Skeletal muscle cell (primary cell): ENCODE measurements around the gene ROR1.
"Not testable (repeated sequence)": the region's sequence is repeated elsewhere in the genome, so short reads cannot be mapped to it uniquely, and the experiment has no call there.

Source experiments
- DNase-seq: peaks from one replicate; pipeline ENCODE4 v3.0.0-alpha.2; 2010; ENCODE audit warnings: low read depth
- H3K4me3 ChIP-seq: 2 replicates; pipeline ENCODE4 v1.5.1; 2011; ENCODE audit warnings: low read depth, mild to moderate bottlenecking, control low read depth, low read length, moderate library complexity

The ROR1 gene

DNA sequence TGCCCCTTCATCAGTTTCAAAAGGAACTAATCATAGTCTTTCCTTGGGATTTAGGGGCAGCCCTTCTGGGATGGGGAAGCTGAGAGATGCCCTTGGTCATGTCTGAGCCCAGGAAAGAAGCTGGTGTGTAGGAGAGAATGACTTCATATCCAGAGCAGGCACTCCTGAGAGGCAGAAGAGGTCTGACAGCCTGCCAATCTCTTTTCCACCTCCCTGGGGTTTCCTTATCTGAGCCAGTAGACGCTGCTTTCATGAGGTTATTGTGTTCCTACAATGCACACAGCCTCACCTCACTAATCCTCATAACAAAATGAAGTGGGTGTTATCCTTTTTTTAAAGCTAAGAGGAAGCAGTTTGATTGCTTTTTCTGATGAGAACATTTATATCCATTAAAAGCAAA is 14.1 kb downstream of the ROR1 start:
- H3K4me3 ChIP-seq: no peak overlapping the region
- no peak for DNase-seq

DNA sequence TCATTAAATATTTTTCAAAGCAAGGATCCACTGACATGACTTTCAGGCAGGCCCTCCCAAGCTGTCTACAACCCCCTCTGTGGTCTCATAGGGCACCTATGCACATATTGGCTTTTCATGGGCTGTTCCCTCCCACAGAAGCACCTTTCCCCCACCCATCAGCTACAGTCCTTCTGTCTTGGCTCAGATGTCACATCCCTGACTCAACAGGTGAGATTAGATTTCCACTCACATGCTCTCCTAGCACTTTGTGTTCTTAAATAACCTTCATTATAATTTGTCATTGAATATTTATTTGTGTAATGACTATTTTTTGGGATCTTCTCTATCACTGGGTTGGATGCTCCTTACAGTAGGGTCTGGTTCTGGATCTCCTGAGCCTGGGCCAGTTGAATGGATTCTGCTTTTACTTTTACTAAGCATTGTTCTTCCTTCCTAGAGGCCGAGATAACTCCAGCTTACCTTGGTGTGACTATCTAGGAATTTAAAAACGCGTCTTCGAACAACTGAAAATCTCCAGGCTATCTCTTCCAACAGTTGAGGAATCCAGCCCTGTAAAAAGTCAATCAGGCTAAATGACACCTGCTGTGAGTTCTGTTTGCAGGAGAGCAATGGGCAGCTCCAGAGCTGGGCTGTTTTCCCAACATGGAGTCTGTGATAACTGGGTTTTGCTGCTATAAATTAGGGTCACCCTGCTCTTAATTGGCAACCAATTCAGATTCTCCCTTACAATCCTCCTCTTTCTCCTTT is 16.2 kb downstream of the ROR1 start:
- no peak for DNase-seq
- H3K4me3 ChIP-seq: no peak overlapping the region

DNA sequence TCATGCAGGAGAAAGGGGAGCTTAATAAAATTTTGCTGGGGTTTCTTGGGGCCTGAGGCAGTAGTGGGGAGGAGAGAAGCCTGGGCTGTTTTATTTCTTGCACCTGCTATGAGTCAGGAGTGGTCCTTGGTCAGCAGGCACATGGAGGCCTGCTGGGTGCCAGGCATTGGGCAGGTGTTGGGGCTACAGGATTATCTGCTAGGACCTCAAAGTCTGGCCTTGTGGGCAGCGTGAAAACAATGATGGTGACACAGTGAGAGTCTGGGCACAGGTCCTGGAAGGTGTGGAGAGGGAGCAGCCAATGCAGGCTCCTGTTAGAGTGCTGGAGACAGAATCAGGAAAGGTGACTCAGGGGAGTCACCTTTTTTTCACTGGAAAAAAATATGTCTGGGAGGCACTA is 17.2 kb downstream of the ROR1 start:
- no peak overlapping the region for H3K4me3 ChIP-seq
- DNase-seq: no peak

DNA sequence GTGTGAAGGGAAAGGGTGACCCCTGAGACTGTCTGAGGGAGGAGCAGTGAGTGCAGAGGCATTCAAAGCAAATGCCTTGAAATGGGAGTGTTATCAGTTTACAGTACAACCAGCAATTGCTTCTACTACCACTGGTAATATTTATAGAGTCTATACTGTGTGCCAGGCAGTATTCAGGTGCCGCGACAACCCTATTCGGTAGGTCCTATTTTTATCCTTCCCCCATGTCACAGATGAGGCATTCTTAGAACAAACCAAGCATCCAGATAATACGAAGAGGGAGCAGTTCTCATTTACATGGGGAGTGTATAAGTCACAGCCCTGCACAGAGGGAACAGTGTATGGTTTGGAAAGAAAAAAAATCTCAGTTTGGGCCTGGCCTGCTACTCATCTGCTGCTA is 18.3 kb downstream of the ROR1 start:
- H3K4me3 ChIP-seq: no peak overlapping the region
- DNase-seq: no peak

DNA sequence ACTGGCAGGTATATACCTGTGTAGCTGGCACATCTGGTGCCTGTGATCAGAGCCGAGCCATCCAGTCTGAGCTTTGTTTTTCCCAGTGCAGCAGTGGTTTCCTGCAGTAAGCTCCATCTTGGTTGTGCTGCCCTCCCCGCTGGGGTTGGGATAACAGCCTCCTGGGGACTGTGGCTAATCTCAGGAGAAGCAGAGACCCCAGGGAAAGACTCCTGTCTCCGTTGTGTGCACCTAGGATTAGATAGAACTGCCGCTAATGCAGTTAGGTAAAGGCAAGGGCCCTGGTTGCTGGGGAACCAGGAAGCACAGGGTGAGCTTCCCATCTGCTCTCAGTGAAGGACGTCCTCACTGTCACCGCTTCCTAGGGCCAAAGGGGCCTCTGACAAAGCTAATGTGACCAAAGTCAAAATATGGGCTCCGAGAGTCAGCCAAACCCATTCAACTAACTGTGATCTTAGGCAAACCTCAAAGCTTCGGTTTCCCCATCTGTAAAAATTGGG is 20.0 kb downstream of the ROR1 start:
- DNase-seq: no peak
- no peak overlapping the region for H3K4me3 ChIP-seq

DNA sequence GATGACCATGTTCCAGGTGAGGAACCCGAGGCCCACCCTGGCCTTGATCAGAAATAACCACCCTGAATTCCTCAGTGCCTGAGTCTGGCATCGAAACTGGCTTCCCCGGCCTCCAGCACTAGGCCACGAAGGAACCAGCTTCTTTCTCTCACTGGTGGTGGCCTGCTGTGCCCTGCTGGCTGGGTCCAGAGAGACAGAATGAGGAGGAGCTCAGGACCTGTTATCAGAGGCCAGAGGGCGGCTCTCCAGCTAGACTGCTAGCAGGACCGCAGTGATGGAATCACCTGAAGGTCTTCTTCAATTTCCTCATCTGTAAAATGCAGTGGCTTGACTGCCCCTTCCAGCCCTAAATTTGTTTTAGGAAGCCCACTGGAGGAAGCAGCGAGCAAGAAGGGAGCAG is 20.5 kb downstream of the ROR1 start:
- DNase-seq: no peak
- H3K4me3 ChIP-seq: no peak overlapping the region

DNA sequence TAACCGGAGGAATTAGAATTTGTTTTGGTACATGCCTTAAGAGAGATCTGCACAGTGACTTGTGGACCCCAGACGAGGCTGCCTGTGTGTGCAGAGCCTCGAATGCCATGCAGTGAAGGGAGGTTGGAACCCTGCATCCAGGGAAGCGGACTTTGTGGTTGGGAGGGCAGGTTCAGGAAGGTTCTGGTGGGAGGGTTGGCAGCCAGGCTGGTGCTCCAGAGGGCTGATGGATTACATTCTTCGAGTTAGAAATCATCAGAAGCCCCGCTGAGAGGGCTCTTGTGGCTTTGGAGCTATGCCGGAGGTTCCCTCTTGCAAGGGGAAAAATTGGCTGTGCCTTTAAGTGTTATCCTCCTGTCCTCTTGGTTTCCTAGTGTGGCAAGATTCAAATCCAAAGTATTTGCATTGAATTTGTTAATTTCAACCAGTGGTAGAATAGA is 21.1 kb downstream of the ROR1 start:
- DNase-seq: no peak
- H3K4me3 ChIP-seq: no peak overlapping the region

DNA sequence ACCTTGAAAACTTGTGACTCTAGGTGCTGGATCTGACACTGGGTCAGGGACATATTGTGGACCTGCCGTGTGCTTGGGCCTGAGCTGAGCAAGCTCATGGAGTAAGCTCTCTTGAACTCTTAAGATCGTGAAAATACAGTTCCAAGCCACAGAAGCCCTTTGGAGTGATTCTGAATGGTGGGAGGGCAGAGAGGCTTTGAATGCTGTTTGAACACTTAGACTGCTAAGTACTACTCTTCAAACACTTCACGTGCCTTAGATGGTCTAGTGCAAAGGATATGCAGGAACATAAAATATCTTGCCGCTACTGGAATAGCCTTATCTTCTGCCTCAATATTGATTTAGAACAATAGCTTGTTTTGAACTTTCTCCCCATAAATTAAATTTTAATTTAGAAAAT is 21.6 kb downstream of the ROR1 start:
- H3K4me3 ChIP-seq: no peak overlapping the region
- no peak for DNase-seq

DNA sequence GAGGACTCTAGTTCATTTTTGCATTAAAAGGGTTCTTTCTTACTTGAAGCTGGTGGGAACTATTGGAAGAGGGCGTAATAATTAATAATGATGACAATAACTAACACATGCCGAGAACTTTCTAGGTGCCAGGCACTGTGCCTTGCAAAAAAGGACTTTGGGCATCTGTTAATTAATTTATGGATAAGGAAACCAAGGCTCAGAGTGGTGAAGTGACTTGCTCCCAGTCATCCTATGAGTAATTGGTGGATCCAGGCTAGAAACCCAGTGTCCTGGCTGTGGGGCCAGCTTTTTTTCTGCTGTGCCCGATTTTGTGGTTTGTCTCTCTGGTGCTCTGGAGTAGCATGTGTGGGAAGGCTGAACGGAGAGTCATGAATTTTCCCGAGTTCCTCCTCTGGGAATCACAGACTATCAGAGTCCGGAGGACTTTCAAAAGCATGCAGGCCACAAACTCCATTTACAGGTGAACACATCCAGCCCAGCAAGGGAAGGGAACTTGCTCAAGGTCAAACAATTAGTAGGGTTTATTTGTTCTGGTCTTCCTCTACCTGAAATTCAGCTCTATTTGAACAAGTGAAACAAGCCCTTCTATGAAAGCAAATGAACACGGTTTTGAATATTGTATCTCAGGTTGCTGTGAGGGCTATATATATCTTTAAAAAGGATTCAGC is 23.4 kb downstream of the ROR1 start:
- H3K4me3 ChIP-seq: no peak overlapping the region
- no peak for DNase-seq

DNA sequence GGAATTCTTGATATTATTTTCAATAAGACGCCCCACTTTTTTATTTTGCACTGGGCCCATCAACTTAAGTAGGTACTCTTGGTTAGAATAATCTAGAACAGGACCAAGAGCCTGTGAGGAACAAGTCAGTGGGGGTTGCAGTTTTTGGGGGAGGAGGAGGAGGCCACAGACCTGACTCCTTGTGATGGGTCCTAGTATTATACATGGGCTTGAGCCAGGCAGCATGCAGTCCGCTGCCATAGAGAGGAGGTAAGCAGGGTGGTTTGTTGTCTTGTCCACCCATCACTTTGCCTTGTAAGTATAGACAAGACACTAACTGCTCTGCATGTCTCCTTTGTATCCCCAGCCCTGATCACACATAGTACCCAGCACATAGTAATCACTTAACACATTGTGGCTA is 24.5 kb downstream of the ROR1 start:
- no peak overlapping the region for H3K4me3 ChIP-seq
- no peak for DNase-seq

DNA sequence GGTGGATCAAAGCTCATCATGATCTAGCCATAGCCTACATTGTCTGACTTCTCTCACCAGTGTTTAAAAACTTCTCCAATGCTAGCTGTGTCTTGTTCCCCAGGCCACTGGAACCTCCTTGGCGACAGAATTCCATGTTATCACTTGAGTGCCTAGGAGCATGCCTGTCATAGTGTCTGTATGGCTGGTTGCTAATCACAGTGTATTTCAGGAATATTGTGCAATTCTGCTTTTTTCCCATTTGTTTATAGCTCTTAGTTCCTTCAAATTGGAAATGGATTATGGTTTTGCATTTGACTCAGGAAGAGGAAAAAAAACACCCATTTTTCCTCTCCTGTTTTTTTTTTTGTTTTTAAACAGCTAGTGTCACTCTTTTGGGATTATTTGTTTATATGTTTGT is 25.5 kb downstream of the ROR1 start:
- no peak overlapping the region for H3K4me3 ChIP-seq
- no peak for DNase-seq

DNA sequence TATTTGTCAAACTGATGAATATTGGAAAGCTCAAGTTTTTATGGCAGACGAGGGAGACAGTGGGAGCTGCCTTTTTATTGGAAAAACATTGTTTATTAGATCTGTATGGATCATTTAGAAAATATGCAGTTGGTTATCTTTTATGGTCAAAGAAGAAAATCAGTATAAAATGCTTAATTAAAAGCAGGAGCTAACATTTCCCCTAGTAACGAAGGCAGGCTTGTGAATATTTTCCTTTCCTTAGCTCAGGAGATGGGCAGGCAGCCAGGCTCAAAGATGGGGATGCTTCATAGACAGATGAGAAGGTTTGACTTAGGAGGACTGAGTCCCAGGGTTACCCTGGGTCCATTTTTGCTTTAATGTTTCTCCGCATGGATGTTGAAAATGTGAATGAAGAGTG is 26.0 kb downstream of the ROR1 start:
- no peak for DNase-seq
- no peak overlapping the region for H3K4me3 ChIP-seq

DNA sequence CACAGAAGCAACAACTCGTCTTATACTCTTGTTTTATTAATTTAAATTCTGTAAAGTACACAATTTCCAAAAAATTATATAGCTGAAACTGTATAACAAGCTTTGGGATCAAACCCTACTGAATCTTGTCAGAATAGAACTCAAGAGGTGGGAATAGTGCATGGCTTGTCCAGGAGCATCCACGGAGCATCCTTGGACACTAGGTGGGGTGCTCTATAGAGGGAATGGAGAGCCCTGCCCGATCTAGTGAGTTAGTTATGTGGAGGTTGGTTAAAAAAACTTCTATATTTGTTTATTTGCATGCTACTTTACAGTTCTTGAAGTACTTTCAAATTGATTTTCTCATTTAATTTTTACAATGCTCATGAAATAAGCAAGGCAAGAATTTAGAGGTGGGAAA is 28.3 kb downstream of the ROR1 start:
- no peak for DNase-seq
- H3K4me3 ChIP-seq: no peak overlapping the region

DNA sequence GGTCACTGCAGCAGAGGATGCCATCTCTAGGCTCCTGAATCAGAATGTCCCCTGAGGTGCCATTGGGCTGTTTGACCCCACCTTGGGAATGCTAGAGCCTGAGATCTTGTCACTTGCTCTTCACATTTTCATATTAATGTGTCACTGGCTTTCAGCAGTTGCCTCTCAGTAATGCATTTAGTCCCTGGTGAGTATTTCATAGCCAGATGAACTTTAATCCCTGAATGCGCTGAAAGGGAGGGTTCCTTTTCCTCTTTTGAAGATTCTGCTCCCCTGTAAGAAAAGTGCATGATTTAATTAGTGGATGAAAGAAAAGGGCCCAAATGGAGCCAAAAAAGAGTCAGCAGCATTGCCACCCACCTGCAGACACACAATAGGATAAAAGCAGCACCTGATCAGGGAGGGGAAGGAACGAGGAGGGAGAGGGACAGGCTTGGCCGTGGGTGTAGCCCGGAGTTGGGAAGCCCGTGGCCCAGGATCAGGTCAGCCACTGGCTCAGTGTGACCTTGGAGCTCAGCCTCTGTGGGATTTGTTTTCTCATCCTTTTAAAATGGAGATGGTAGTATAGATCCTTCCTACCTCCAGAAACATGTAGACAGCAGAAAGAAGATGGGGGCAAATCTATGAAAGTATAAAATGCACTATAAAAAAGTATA is 31.1 kb downstream of the ROR1 start:
- H3K4me3 ChIP-seq: no peak overlapping the region
- DNase-seq: no peak

DNA sequence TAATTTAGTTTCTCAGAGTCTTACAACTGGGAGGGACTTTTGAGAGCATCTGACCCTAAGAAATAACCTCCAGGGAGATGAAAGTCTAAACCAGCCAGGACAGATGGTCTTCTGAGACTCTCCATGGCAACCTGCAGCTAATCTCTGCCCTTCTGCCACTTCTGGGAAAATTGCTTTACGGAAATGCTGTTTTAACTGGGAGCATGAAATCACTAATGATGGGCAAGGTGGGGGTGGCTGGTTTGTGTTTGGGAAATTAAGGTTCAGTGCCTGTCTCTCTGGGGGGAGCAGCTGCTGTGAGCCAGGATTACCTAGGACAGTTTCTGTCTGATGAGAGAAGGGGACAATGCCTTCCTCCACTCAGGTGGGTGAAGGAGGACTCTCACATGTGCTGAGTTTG is 33.2 kb downstream of the ROR1 start:
- no peak for DNase-seq

DNA sequence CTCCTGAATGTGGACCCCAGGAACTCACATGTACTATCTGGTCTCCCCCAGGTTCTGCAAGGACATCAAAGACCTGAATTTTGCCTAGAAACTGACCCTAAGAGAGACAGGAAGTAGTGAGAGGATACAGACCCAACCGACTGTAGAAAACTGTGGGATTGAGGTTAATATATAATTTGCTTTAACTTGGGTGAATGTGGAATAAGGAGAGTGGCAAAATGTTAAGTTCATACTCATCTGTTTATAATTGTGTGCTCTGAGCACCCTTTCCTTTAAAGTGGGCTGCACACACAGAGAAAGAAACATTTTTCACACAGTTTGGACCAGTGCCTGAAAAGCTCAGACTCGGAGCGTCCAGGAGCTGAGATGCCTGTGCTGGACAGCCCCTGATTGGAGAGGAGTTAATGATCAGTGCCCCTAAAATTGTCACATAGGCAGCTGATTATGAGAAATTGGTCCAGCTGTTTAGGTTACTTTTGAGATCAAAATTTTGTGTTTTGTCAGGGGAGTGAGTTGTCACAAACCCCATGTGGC is 37.2 kb downstream of the ROR1 start:
- DNase-seq: no peak
- no peak overlapping the region for H3K4me3 ChIP-seq

More for the DNA sequence above, 33.2 kb downstream of the ROR1 start:
- H3K4me3 ChIP-seq: no peak overlapping the region

DNA sequence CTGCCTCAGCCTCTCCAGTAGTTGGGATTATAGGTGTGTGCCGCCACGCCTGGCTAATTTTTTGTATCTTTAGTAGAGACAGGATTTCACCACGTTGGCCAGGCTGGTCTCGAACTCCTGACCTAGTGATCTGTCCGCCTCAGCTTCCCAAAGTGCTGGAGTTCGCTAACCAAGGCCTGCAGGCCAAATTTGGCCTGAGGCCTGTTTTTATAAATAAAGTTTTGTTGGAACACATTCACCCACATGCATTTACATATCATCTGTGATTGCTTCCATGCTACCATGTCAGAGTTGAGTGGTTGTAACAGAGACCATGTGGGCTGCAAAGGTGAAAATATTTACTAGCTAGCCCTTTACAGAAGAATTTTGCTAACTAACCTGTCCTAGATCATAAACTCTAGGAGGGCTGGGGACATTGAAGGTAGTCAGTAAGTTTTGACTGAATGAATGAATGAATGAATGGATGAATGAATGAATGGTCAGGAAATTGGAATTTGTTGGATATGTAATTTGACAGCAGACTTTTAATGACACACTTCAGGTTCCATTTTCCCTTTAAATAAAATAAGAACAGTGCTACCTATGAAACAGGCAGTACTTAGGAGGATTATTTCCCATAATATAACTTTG is 38.4 kb downstream of the ROR1 start:
- DNase-seq: no peak
- H3K4me3 ChIP-seq: no peak overlapping the region

DNA sequence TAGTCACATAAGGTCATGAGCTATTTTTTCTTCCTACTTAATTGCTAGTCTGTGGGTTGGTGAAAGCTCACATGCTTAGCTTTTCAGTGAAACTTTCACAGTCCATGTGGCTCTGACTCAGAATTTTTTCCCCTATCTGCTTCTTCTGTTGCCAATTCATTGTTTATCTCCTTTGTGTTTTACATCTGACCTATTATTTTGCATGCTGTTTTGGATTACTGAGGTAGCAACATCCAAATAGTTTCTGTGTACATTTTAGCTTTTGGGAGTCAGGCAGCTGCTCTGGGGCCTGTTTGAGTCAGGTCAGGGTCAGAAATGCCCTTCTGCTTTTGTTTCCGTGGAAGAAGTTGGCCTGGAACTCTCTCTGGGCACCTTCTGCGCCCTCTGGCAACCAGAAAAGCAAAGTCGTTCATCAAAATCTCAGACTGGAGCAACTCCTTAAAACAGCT is 40.0 kb downstream of the ROR1 start:
- no peak for DNase-seq
- no peak overlapping the region for H3K4me3 ChIP-seq

DNA sequence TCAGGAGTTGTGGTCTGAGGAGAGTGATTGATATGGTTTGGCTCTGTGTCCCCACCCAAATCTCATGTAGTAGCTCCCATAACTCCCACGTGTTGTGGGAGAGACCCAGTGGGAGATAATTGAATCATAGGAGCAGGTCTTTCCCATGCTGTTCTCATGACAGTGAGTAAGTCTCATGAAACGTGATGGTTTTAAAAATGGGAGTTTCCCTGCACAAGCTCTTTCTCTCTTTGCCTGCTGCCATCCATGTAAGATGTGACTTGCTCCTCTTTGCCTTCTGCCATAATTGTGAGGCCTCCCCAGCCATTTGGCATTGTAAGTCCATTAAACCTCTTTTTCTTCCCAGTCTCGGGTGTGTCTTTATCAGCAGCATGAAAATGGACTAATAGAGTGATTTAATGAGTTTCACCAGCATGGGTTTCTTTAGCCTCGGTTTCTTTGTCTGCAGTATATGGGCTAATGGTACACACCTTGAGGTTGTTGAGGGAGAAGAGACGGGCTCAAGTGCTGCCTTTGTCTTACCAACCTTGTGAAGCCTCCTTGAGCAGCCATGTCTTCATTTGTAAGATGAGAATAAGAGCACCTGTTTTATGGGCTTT is 42.5 kb downstream of the ROR1 start:
- not testable (repeated sequence) for H3K4me3 ChIP-seq, DNase-seq
